GM10248 (cell line): ENCODE data around the gene RPL36.

Experiments used
- CTCF ChIA-PET: fragments of 300-600 bp; sonication (Branson Sonifier 250); formaldehyde crosslinking; extraction: SDS; loops from one replicate; lab custom pipeline; 2021; ENCODE audit warnings: antibody characterized with exemption; lab: Yijun Ruan, JAX
- POLR2A ChIA-PET: fragments of 350-650 bp; sonication (Branson Sonifier 250); formaldehyde crosslinking; extraction: SDS; loops from one replicate; lab custom pipeline; 2020; ENCODE audit warnings: antibody characterized with exemption; lab: Yijun Ruan, JAX
- DNase-seq: peaks from one replicate; pipeline ENCODE4 v3.0.0; 2012; ENCODE audit errors: extremely low spot score
- CTCF ChIP-seq: IDR thresholded peaks from 2 replicates; pipeline ENCODE4 v1.5.1; 2012; ENCODE audit warnings: mild to moderate bottlenecking, low read depth; ENCODE audit errors: extremely low read depth, missing control alignments, control extremely low read depth

The RPL36 gene

GRCh38 chr19:5691822-5692722 is 2.0 kb downstream of the RPL36 start:
- no peak for DNase-seq
- no peak for TF ChIP-seq CTCF
- ChIA-PET CTCF (interaction anchor here (1.3 to 6.0 kb wide), 3 partner anchors 9 to 26 kb away, joined by 3 to 79 read pairs (median 7); partner anchors contain the start of genes CATSPERD and LONP1), POLR2A (interaction anchor here (1.0 to 1.4 kb wide), 5 partner anchors 12 to 26 kb away, joined by 3 to 6 read pairs (median 4); no protein-coding TSS in a partner anchor)

- no peak for DNase-seq
- ChIA-PET POLR2A (no interaction called here), CTCF (no interaction called here)
- TF ChIP-seq CTCF, result no peak
These were observed 2.7 kb downstream of the RPL36 start for GRCh38 chr19:5692723-5693194.

- ChIA-PET POLR2A (interaction anchor here (1.0 kb wide), 1 partner anchor 27 kb away, joined by 4 read pairs; the partner anchor contains the start of genes CATSPERD and LONP1), CTCF (no interaction called here)
These were observed 3.4 kb downstream of the RPL36 start for GRCh38 chr19:5693195-5694166.

GRCh38 chr19:5694167-5694955 is 4.3 kb downstream of the RPL36 start:
- DNase-seq, result no peak
- CTCF ChIA-PET, result no interaction called here
- POLR2A ChIA-PET, result interaction anchor here (1.0 kb wide), 1 partner anchor 26 kb away, joined by 4 read pairs; the partner anchor contains the start of genes CATSPERD and LONP1
- no peak for TF ChIP-seq CTCF

More at GRCh38 chr19:5693195-5694166, 3.4 kb downstream of the RPL36 start:
- no peak for DNase-seq
- TF ChIP-seq CTCF, result no peak

- TF ChIP-seq CTCF, result no peak
- ChIA-PET POLR2A (interaction anchor here (0.9 kb wide), 1 partner anchor 17 kb away, joined by 3 read pairs; no protein-coding TSS in a partner anchor), CTCF (interaction anchor here (0.8 to 4.7 kb wide), 3 partner anchors 7 to 23 kb away, joined by 3 to 34 read pairs (median 3); partner anchors contain the start of gene RPL36)
- DNase-seq, result no peak
These were observed 5.0 kb downstream of the RPL36 start for GRCh38 chr19:5694956-5695648.
